HG03457 (cell line): Measurements from ENCODE around the gene GABARAP.
A peak's percentile ranks its signal among the peaks of the same experiment; 100 is the strongest.

Experiments used
- ATAC-seq: cut with Tn5 transposase; IDR thresholded peaks from one replicate; pipeline ENCODE4 v1.9.1; 2021; ENCODE audit warnings: moderate number of reproducible peaks; ENCODE audit not compliant: unreplicated experiment

Gene GABARAP

GRCh38 chr17:7223375-7223774 is 18.9 kb downstream of the GABARAP start:
- no peak for ATAC-seq

- ATAC-seq: no peak
Observed at GRCh38 chr17:7222972-7223292, 19.3 kb downstream of the GABARAP start.

DNA sequence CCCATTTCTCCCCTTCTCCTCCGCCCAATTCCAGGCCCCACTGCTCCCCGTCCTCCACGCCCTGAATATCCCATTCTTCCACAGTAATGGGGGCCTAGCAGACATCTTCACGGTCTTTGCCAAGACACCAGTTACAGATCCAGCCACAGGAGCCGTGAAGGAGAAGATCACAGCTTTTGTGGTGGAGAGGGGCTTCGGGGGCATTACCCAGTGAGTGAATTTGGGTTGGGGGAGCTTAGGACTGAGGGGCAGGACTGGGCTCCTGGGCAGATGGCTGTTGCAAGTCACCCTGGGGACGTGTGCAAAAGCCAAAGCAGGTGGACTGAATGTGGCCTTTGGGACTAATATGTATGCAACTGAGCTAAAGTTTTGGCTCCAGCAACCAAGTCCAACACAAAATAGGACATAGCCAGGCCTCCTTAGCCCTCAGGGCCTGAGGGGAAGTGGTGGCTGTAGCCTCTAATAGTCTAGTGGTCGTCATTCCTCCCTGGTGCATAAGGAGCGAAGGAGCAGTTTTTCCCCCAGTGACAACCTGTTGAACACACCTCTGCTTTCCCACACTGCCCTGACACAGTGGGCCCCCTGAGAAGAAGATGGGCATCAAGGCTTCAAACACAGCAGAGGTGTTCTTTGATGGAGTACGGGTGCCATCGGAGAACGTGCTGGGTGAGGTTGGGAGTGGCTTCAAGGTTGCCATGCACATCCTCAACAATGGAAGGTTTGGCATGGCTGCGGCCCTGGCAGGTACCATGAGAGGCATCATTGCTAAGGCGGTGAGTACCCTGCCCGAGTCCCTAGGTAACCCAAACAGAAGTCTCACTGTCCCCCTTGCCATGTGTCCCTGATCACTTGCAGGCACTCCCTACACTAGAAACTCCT is 19.9 kb downstream of the GABARAP start:
- ATAC-seq: no peak

DNA sequence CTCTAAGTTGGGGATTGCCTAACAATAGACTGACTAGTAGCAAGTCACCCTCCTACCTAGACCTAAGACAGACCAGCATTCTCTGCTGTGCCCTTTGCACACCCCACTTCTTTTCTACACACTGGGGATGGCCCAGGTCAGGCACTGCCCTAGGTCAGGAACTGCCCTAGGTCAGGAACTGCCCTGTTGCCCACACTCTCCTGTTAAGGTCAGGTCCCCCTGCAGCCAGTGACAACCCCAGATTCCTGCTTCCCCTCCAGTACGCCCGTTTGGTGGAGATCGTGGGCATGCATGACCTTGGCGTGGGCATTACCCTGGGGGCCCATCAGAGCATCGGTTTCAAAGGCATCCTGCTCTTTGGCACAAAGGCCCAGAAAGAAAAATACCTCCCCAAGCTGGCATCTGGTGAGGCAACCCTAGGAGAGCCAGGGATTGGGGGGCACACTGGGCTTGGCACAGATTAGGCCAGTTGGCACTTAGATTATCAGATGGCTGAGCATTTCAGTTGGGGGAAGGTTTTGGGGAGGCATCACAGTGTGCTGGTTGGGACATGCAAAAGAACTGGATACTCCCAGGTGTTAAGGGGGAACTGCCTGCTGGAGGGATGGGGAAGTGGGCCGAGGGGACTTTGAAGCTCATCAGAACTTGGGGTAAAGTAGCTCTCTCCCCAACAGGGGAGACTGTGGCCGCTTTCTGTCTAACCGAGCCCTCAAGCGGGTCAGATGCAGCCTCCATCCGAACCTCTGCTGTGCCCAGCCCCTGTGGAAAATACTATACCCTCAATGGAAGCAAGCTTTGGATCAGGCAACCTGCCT is 20.8 kb downstream of the GABARAP start:
- no peak for ATAC-seq

DNA sequence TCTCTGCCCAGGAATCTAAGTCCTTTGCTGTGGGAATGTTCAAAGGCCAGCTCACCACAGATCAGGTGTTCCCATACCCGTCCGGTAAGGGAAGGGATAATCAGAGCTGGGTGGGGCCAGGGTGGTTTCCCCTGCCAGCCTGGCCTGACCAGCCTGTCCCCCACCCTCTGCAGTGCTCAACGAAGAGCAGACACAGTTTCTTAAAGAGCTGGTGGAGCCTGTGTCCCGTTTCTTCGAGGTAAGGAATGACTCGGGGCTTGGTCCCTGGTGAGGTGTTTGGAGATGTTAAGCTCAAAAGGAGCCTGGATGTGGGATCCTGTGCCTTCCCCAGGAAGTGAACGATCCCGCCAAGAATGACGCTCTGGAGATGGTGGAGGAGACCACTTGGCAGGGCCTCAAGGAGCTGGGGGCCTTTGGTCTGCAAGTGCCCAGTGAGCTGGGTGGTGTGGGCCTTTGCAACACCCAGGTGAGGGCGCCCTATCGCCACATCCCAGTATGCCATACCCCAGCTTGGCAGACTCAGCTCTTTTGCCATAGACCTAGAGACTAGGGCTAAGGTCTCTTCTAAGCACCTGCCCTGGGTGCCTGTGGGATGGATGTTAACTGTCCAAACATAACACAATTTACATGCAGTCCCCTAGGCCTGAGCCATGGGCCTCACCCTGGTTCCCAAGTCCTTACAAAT is 21.5 kb downstream of the GABARAP start:
- ATAC-seq: no peak

DNA sequence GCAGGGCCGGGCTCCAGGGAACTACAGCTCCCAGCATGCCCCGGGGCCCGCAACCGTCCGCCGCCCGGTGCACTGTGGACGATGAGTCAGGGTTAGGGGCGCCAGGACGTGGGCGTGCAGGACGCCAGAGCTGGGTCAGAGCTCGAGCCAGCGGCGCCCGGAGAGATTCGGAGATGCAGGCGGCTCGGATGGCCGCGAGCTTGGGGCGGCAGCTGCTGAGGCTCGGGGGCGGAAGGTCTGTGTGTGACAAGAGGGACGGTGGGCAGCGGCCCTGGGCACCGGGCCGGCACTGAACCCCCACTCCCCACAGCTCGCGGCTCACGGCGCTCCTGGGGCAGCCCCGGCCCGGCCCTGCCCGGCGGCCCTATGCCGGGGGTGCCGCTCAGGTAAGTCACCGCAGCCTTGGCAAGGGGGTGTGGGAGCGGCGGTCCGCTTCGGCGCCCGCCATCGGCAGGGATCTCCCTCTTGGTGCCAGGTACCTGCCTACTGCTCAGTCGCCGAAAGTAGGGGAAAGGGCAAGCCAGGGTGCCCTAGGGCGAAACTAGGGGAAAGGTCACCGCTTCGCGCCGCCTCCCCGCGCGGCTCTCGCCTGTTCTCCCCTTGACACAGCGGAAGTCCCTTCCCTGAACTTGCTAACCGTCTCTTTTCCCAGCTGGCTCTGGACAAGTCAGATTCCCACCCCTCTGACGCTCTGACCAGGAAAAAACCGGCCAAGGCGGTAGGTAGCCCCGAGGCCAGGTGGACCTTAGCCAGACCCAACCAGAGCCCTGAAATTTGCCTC is 22.2 kb downstream of the GABARAP start, which contains the start of the genes ACADVL and DLG4:
Gene ACADVL, plus strand, starts transcription at position 127 of the 781 bp plus-strand sequence. Its CDS starts 47 bp downstream, at position 174.
Gene DLG4, minus strand, starts transcription at position 25 of the 781 bp plus-strand sequence.
- ATAC-seq: no peak

DNA sequence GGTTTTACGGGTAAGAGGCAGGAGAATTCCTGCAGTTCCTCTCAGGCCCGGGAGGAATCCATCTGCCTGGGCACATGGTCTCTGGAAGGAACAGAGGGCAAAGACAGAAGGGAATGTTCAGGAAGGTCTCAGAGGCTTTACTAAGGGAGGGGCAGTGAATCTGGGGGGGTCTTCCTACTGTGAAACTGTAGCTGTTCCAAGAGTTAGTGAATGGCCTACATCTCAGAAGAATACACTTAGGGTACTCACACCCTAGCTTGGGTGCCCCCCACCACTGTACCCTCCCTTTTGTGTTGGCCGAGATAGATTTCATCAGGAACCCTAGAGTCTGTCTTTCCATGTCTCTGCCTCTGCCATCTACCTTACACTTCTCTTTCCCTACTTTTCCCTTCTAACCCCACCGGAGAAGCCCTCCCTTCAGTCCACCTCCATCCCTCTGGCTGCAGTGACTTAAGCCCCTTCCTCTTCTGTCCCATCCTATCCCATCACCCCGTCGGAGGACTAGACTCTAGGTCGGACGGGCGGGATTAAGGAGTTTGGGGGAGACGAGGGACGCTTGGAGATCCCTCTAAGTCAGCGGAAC is 22.9 kb downstream of the GABARAP start:
- ATAC-seq: no peak

DNA sequence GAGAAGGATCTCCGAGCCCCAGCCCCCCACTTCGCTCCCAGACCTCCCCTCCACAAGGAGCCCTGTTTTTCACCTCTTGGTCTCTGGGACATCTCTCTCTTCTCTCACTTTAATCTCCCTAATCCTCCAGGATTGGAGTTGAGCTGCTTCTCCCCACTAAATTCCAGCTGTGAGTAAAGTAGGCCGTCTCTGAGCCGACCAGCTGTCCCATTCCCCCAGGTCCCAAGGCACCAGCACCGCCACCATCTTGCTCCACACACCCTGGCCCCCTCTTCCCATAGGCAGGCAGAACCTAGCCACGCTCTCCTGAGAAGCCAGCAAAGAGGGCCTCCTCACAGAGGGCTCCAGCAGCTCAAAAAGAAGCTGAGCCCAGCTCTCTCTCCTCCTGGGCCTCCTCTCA is 23.5 kb downstream of the GABARAP start:
- ATAC-seq: no peak

- no peak for ATAC-seq
Observed at GRCh38 chr17:7218166-7218565, 24.1 kb downstream of the GABARAP start.

GRCh38 chr17:7217113-7217987 is 24.9 kb downstream of the GABARAP start:
- no peak for ATAC-seq

- ATAC-seq: no peak
Observed at GRCh38 chr17:7216242-7217112, 25.8 kb downstream of the GABARAP start.

DNA sequence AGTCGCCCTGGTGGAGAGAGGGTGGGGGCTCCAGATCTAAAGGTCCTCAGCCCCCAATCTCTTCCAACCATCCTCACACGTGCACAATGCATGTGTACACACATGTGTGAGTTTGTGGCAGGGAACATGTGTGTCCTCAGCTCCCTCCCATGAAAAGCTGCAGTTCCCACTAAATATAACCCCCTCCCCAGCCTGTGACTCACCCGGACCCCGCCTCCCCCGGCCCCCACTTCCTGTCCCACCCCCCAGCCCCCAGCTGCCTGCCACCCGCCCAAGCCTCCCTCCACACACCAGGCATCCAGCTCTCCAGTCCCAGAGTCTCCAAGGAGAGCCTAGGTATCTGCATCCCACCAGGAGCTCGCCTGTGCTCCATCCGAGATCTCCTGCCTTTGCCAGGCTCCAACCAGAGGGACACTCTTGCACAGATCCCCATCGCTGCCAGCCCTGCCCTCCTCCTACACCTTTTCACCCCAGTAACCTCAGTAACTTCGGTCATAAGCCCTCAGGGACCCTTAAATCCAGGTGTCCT is 26.5 kb downstream of the GABARAP start:
- no peak for ATAC-seq

GRCh38 chr17:7215136-7215638 is 27.1 kb downstream of the GABARAP start:
- ATAC-seq: no peak

DNA sequence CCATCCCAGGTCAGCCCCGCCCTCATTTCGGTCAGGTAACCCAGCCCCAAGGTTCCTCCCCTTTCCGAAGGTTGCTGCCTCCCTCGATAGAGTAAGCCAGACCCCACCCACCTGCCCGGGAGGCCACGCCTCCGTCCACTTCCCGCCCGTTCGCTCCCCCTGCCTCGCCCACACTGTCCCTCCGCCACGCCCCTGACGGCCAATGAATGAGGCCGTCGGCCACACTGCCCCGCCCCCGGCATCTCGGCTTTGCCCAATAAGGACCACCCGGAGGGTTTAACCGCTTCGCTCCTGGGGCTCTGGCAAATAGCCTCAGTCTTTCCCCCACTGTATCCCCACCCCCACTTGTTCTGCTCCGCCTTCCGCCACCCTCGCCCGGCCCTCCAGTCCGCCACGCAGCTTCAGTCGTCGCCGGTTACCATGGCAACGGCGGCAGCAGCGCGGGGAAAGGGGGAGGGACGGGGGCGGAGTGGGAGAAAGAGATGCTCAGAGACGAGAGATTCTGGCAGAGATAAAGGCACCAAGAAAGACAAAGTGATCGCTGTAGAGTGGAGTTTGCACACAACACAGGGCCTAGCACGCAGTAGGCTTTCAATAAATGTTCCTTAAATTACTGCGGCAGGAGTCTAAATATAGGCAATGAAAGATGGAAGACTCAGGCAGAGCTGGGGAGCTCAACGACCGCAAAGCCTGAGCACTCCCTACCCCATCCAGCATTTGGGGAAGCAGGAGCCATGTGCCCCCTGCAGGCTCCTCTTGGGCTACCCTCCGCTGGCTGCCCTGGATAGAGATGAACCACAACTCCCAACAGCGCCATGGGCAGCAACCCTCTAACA is 27.7 kb downstream of the GABARAP start:
- ATAC-seq: peak; percentile 55

GRCh38 chr17:7213895-7214299 is 28.4 kb downstream of the GABARAP start:
- ATAC-seq: no peak

GRCh38 chr17:7211491-7212273 is 30.6 kb downstream of the GABARAP start:
- ATAC-seq: no peak
